Endothelial cell of umbilical vein (primary cell): Measurements from ENCODE around the gene GUCD1. TPM values are rescaled to one million over a fixed set of nuclear protein-coding genes. Genes with fewer than 3 reads are reported as not detected.

ENCODE experiments used
- BruUV-seq: library from RNA; stranded (reverse); fragments of 400-500 nt; replicated peaks from 2 replicates; lab custom pipeline; 2021; lab: Mats Ljungman, UMichigan
- CTCF ChIA-PET: fragments of 300-600, 350-600 bp; sonication (Branson Sonifier 250); formaldehyde crosslinking; loops from one replicate; lab custom pipeline; 2021; ENCODE audit warnings: antibody characterized with exemption, inconsistent platforms; lab: Charles Lee
- POLR2A ChIA-PET: fragments of 300-600, 350-600 bp; sonication (Branson Sonifier 250); formaldehyde crosslinking; loops from one replicate; lab custom pipeline; 2021; ENCODE audit warnings: antibody characterized with exemption, inconsistent platforms; lab: Charles Lee
- DNase-seq: peaks from one replicate; pipeline ENCODE4 v3.0.0-alpha.2; 2011; ENCODE audit warnings: low read depth, low spot score
- FAIRE-seq: peaks from 2 replicates; lab custom pipeline; 2011; peaks lifted over from hg19 to GRCh38; lab: Jason Lieb, UNC
- H2AFZ ChIP-seq: 2 replicates; pipeline ENCODE4 v1.6.0; 2012; ENCODE audit warnings: low read depth, low read length, control low read depth, inconsistent platforms
- H3K27ac ChIP-seq: 2 replicates; pipeline ENCODE4 v1.5.1; 2011; ENCODE audit warnings: low read depth, mild to moderate bottlenecking, control low read depth, low read length, moderate library complexity; ENCODE audit not compliant: insufficient read depth
- H3K27me3 ChIP-seq, 2 experiments: 2 replicates each; pipeline versions ENCODE4 v1.6.0 to v1.6.1; 2011; ENCODE audit warnings: low read length in 2 of 2, mixed read lengths in 1 of 2; ENCODE audit not compliant: control insufficient read depth in 2 of 2, insufficient read depth in 2 of 2
- H3K36me3 ChIP-seq, 2 experiments: 2 replicates in 1 of 2; 3 replicates in 1 of 2; pipeline ENCODE4 v1.5.1; 2011; ENCODE audit warnings: low read length in 2 of 2, mild to moderate bottlenecking in 1 of 2, moderate library complexity in 1 of 2; ENCODE audit not compliant: control insufficient read depth in 2 of 2, insufficient read depth in 2 of 2; ENCODE audit errors: extremely low read depth in 1 of 2
- H3K4me1 ChIP-seq: 3 replicates; pipeline ENCODE4 v1.5.1; 2011; ENCODE audit warnings: mild to moderate bottlenecking, low read length; ENCODE audit not compliant: control insufficient read depth, insufficient read depth; ENCODE audit errors: extremely low read depth
- H3K4me2 ChIP-seq: 2 replicates; pipeline ENCODE4 v1.6.1; 2011; ENCODE audit warnings: low read length, control low read depth, mixed read lengths; ENCODE audit not compliant: insufficient read depth
- H3K4me3 ChIP-seq, 3 experiments: fragments of 200-600 bp in 1 of 3; sonication (generic), shearing (Covaris generic) in 1 of 3; replicated peaks in 1 of 3; 2 replicates each; pipeline ENCODE4 v1.5.1; 2011 to 2016; ENCODE audit warnings: control low read depth in 3 of 3, low read length in 3 of 3, mild to moderate bottlenecking in 2 of 3, inconsistent platforms in 1 of 3, low read depth in 1 of 3, moderate library complexity in 1 of 3; ENCODE audit not compliant: insufficient read depth in 1 of 3
- H3K79me2 ChIP-seq: 2 replicates; pipeline ENCODE4 v1.6.0; 2012; ENCODE audit warnings: low read length, inconsistent platforms; ENCODE audit not compliant: control insufficient read depth, insufficient read depth
- H3K9ac ChIP-seq: replicated peaks from 2 replicates; pipeline ENCODE3; 2011; ENCODE audit warnings: low read length, control low read depth; ENCODE audit not compliant: insufficient read depth; ENCODE audit errors: extremely low read depth
- H3K9me1 ChIP-seq: replicated peaks from 3 replicates; pipeline ENCODE4 v1.6.0; 2011; ENCODE audit warnings: mild to moderate bottlenecking, low read length; ENCODE audit not compliant: control insufficient read depth, insufficient read depth; ENCODE audit errors: extremely low read depth
- H3K9me3 ChIP-seq: replicated peaks from 2 replicates; pipeline ENCODE4 v1.5.1; 2012; ENCODE audit warnings: low read length, inconsistent platforms; ENCODE audit not compliant: control insufficient read depth, insufficient read depth
- H4K20me1 ChIP-seq: replicated peaks from 2 replicates; pipeline ENCODE3; 2011; ENCODE audit warnings: mild to moderate bottlenecking, low read length; ENCODE audit not compliant: control insufficient read depth, insufficient read depth; ENCODE audit errors: extremely low read depth
- CTCF ChIP-seq, 2 donors: IDR thresholded peaks; 1 replicate in 1 of 2; 2 replicates in 1 of 2; pipeline ENCODE4 v1.5.1; 2011; ENCODE audit warnings: low read length in 2 of 2, mild to moderate bottlenecking in 2 of 2, moderate library complexity in 2 of 2, control low read depth in 1 of 2, inconsistent platforms in 1 of 2, low read depth in 1 of 2; ENCODE audit not compliant: insufficient read depth in 1 of 2; ENCODE audit errors: extremely low read depth in 1 of 2
- EZH2 ChIP-seq: IDR thresholded peaks from 2 replicates; pipeline ENCODE4 v1.6.1; 2012; ENCODE audit warnings: borderline replicate concordance, low read depth, mild to moderate bottlenecking, moderate library complexity, low read length, inconsistent platforms; ENCODE audit not compliant: severe bottlenecking
- FOS ChIP-seq: IDR thresholded peaks from 2 replicates; pipeline ENCODE4 v1.6.1; 2011; ENCODE audit warnings: mild to moderate bottlenecking, low read length, moderate library complexity, borderline replicate concordance; ENCODE audit not compliant: insufficient read depth
- GATA2 ChIP-seq: IDR thresholded peaks from 2 replicates; pipeline ENCODE4 v1.7.0; 2011; ENCODE audit warnings: low read depth, mild to moderate bottlenecking, moderate library complexity, mixed read lengths, low read length; ENCODE audit not compliant: insufficient read length, insufficient read depth
- MYC ChIP-seq: IDR thresholded peaks from one replicate; pipeline ENCODE4 v1.6.1; 2011; ENCODE audit warnings: mild to moderate bottlenecking, low read depth, low read length
- POLR2A ChIP-seq: IDR thresholded peaks from 2 replicates; pipeline ENCODE4 v1.6.1; 2012; ENCODE audit warnings: low read depth, mild to moderate bottlenecking, control low read depth, low read length
- POLR2AphosphoS5 ChIP-seq: IDR thresholded peaks from 2 replicates; pipeline ENCODE4 v1.6.1; 2012; ENCODE audit warnings: low read depth, mild to moderate bottlenecking, control low read depth, low read length, moderate library complexity; ENCODE audit not compliant: insufficient read depth
- dilution Hi-C: fragments of 300-500 bp; cut with MboI; formaldehyde crosslinking; loops from one replicate; pipeline ENCODE4 v1.15.0; 2019; ENCODE audit warnings: low sequenced_read_pairs; ENCODE audit not compliant: extremely low pct_ligation_motif_present
- intact Hi-C: fragments of 100-400 bp; cut with micrococcal nuclease; formaldehyde crosslinking; loops from one replicate; pipeline ENCODE4 v1.10.0; 2022
- polyA plus RNA-seq, 4 experiments: library from polyadenylated mRNA; depleted of rRNA in 3 of 4; stranded (reverse) in 3 of 4; unstranded in 1 of 4; fragments of >200 nt; gene quantifications; 2 replicates each; pipeline versions ENCODE4 v1.2.1 to v1.2.3, GENCODE V29; 2011 to 2012; ENCODE audit warnings: missing spikeins in 1 of 4
- total RNA-seq: library from RNA; stranded (reverse); gene quantifications from 2 replicates; pipeline ENCODE4 v1.2.3, GENCODE V29; 2021

Gene GUCD1
- total and polyA plus RNA-seq, 2 donors (not counting 3 experiments of a cell fraction or from before 2014, with no cell fraction given): 116 to 138 TPM

GRCh38 chr22:24589518-24590030, 34.6 kb upstream of the GUCD1 start:
- dilution Hi-C loops: no loop called here
- ChIA-PET POLR2A (no interaction called here), CTCF (interaction anchor here (1.4 kb wide), 1 partner anchor 214 kb away, joined by 3 read pairs; no protein-coding TSS in a partner anchor)
- Histone ChIP-seq H3K9ac (no peak overlapping the region), H3K9me3 (no peaks in the 10 kb centered on the region), H2AFZ (no peak overlapping the region), H3K79me2 (no peaks in the 10 kb centered on the region), H3K4me3 (no peak overlapping the region), H3K4me2 (no peak overlapping the region), H3K27ac (no peak overlapping the region), H3K36me3 (peaks cover 0 to 3% of the 10 kb centered on the region in 2 experiments), H4K20me1 (no peaks in the 10 kb centered on the region), H3K4me1 (peaks cover 7% of the 10 kb centered on the region), H3K9me1 (no peaks in the 10 kb centered on the region), H3K27me3 (no peaks in the 10 kb centered on the region)
- FAIRE-seq: no peak
- no peak for DNase-seq
- no peak for TF ChIP-seq CTCF (IDR thresholded peaks at IDR 0.05; ENCODE audit: extremely low read depth in 1 of 2, insufficient read depth in 1 of 2, low read depth in 1 of 2, low read length in 2 of 2)
- no peak for TF ChIP-seq POLR2A
- no peak for TF ChIP-seq EZH2
- no peak for TF ChIP-seq MYC
- TF ChIP-seq GATA2: no peak
- no peak for TF ChIP-seq POLR2AphosphoS5
- no peak for TF ChIP-seq FOS
- intact Hi-C loops: no loop called here
- no TSS peak for BruUV-seq
